Esophagus (tissue), 2 donors: Measurements from ENCODE around the gene CRK. TPM values are rescaled to one million over a fixed set of nuclear protein-coding genes. Genes with fewer than 3 reads are reported as not detected.
A peak's percentile ranks its signal among the peaks of the same experiment; 100 is the strongest.
"Not testable (repeated sequence)": the region's sequence is repeated elsewhere in the genome, so short reads cannot be mapped to it uniquely, and the experiment has no call there.

Experiments used
- H3K27ac ChIP-seq, 2 donors: one replicate each; pipeline ENCODE4 v1.5.1; 2013; ENCODE audit warnings: low read depth in 2 of 2, mild to moderate bottlenecking in 2 of 2, inconsistent platforms in 1 of 2, low read length in 1 of 2, moderate library complexity in 1 of 2
- H3K27me3 ChIP-seq, 2 donors: one replicate each; pipeline ENCODE4 v1.6.1; 2013; ENCODE audit warnings: low read length in 2 of 2, control low read depth in 1 of 2, mild to moderate bottlenecking in 1 of 2; ENCODE audit not compliant: insufficient read depth in 2 of 2, control insufficient read depth in 1 of 2
- H3K36me3 ChIP-seq, 2 donors: one replicate each; pipeline ENCODE4 v1.6.1; 2013; ENCODE audit warnings: low read length in 1 of 2; ENCODE audit not compliant: control insufficient read depth in 2 of 2, insufficient read depth in 2 of 2
- H3K4me1 ChIP-seq, 2 donors: one replicate each; pipeline ENCODE4 v1.6.1; 2013; ENCODE audit warnings: low read length in 1 of 2; ENCODE audit not compliant: control insufficient read depth in 2 of 2, insufficient read depth in 2 of 2
- H3K4me3 ChIP-seq, 2 donors: one replicate each; pipeline ENCODE4 v1.5.1; 2013; ENCODE audit warnings: low read length in 2 of 2, mild to moderate bottlenecking in 2 of 2, low read depth in 1 of 2, moderate library complexity in 1 of 2
- H3K9me3 ChIP-seq, 2 donors: one replicate each; pipeline ENCODE4 v1.6.1; 2013; ENCODE audit warnings: mild to moderate bottlenecking in 2 of 2, low read depth in 1 of 2, low read length in 1 of 2, moderate library complexity in 1 of 2; ENCODE audit not compliant: control insufficient read depth in 2 of 2, insufficient read depth in 1 of 2
- WGBS, 2 donors: extraction: QIAGEN DNeasy Blood & Tissue Kit; methylation state at CpG; one replicate each; pipeline ENCODE4 v1.1.7; 2013; 5-methylcytosine and 5-hydroxymethylcytosine counted together
- polyA plus RNA-seq, 2 donors: library from polyadenylated mRNA; stranded (reverse); fragments of 200-250 nt; gene quantifications; one replicate each; pipeline ENCODE4 v1.2.3, GENCODE V29; 2013
- donor health status: healthy with polysubstance abuse.
- donor health status: Bipolar disorder and iron deficiency.

CRK gene
- polyA plus RNA-seq, 2 donors, result 17.8 to 23.8 TPM

GRCh38 chr17:1384905-1385435 lies 71.1 kb downstream of the CRK start:
- H3K4me3 ChIP-seq, result no peak overlapping the region
- H3K27me3 ChIP-seq, result no peaks in the 10 kb centered on the region
- H3K9me3 ChIP-seq, result no peaks in the 10 kb centered on the region
- no peak overlapping the region for H3K27ac ChIP-seq
- WGBS, 2 donors, result 6 to 7% methylated on average over 1 of the region's 1 CpG
- peaks cover 3% of the 10 kb centered on the region in 2 donors for H3K4me1 ChIP-seq
- no peaks in the 10 kb centered on the region for H3K36me3 ChIP-seq

- Histone ChIP-seq H3K27me3 (no peaks in the 10 kb centered on the region), H3K27ac (peak overlapping the region; percentile 33 to 37), H3K36me3 (no peaks in the 10 kb centered on the region), H3K4me3 (no peak overlapping the region), H3K9me3 (no peaks in the 10 kb centered on the region), H3K4me1 (peaks cover 11 to 12% of the 10 kb centered on the region in 2 donors)
- WGBS, 2 donors, result 52 to 66% methylated on average over 10 of the region's 10 CpGs
Measured at GRCh38 chr17:1379930-1380313, 76.1 kb downstream of the CRK start.

- Histone ChIP-seq H3K27me3 (no peaks in the 10 kb centered on the region), H3K27ac (no peak overlapping the region), H3K9me3 (no peaks in the 10 kb centered on the region), H3K36me3 (no peaks in the 10 kb centered on the region), H3K4me1 (peaks cover 8 to 12% of the 10 kb centered on the region in 2 donors), H3K4me3 (no peak overlapping the region)
- 62 to 69% methylated on average over 11 of the region's 11 CpGs for WGBS, 2 donors
Measured at GRCh38 chr17:1379208-1379929, 76.7 kb downstream of the CRK start.

- H3K9me3 ChIP-seq, H3K27ac ChIP-seq, H3K4me3 ChIP-seq, H3K36me3 ChIP-seq, H3K27me3 ChIP-seq: not testable (repeated sequence)
- 73 to 77% methylated on average over 10 of the region's 10 CpGs for WGBS, 2 donors
- peaks cover 8 to 12% of the 10 kb centered on the region in 2 donors for H3K4me1 ChIP-seq
Measured at GRCh38 chr17:1378476-1378860, 77.6 kb downstream of the CRK start.

- Histone ChIP-seq H3K27ac (peak overlapping the region; percentile 4 to 48), H3K4me1 (peaks cover 8 to 15% of the 10 kb centered on the region in 2 donors), H3K4me3 (no peak overlapping the region), H3K27me3 (no peaks in the 10 kb centered on the region), H3K9me3 (no peaks in the 10 kb centered on the region), H3K36me3 (peaks cover 0 to 2% of the 10 kb centered on the region in 2 donors)
- WGBS, 2 donors, result 60 to 65% methylated on average over 3 of the region's 3 CpGs
Measured at GRCh38 chr17:1377334-1377733, 78.7 kb downstream of the CRK start.

- 36 to 41% methylated on average over 5 of the region's 5 CpGs for WGBS, 2 donors
- Histone ChIP-seq H3K27ac (no peak overlapping the region), H3K4me1 (peaks cover 8 to 12% of the 10 kb centered on the region in 2 donors)
Measured at GRCh38 chr17:1376061-1376460, 80.0 kb downstream of the CRK start.

GRCh38 chr17:1375615-1376014 lies 80.4 kb downstream of the CRK start:
- H3K27ac ChIP-seq, result no peak overlapping the region

More at GRCh38 chr17:1376061-1376460, 80.0 kb downstream of the CRK start:
- no peaks in the 10 kb centered on the region for H3K9me3 ChIP-seq
- no peaks in the 10 kb centered on the region for H3K27me3 ChIP-seq
- peaks cover 0 to 2% of the 10 kb centered on the region in 2 donors for H3K36me3 ChIP-seq
- no peak overlapping the region for H3K4me3 ChIP-seq

GRCh38 chr17:1374431-1375177 lies 81.4 kb downstream of the CRK start:
- H3K4me1 ChIP-seq, result peaks cover 8 to 12% of the 10 kb centered on the region in 2 donors
- peaks cover 0 to 2% of the 10 kb centered on the region in 2 donors for H3K36me3 ChIP-seq
- 62 to 63% methylated on average over 10 of the region's 10 CpGs for WGBS, 2 donors
- no peaks in the 10 kb centered on the region for H3K9me3 ChIP-seq
- no peak overlapping the region for H3K4me3 ChIP-seq
- H3K27me3 ChIP-seq, result no peaks in the 10 kb centered on the region
- H3K27ac ChIP-seq, result peak overlapping the region in 1 of 2 donors; percentile 24

More at GRCh38 chr17:1375615-1376014, 80.4 kb downstream of the CRK start:
- peaks cover 0 to 2% of the 10 kb centered on the region in 2 donors for H3K36me3 ChIP-seq
- peaks cover 8 to 12% of the 10 kb centered on the region in 2 donors for H3K4me1 ChIP-seq
- no peaks in the 10 kb centered on the region for H3K9me3 ChIP-seq
- no peak overlapping the region for H3K4me3 ChIP-seq
- no peaks in the 10 kb centered on the region for H3K27me3 ChIP-seq
- 18% methylated on average over 2 of the region's 2 CpGs for WGBS, 2 donors

- H3K27ac ChIP-seq, result no peak overlapping the region
- no peak overlapping the region for H3K4me3 ChIP-seq
- H3K9me3 ChIP-seq, result no peaks in the 10 kb centered on the region
- H3K36me3 ChIP-seq, result peaks cover 0 to 2% of the 10 kb centered on the region in 2 donors
- WGBS, 2 donors, result 51 to 56% methylated on average over 9 of the region's 9 CpGs
- H3K27me3 ChIP-seq, result no peaks in the 10 kb centered on the region
- H3K4me1 ChIP-seq, result peaks cover 8 to 9% of the 10 kb centered on the region in 2 donors
Measured at GRCh38 chr17:1373707-1374237, 82.3 kb downstream of the CRK start.
